ENCODE results near the gene EGF. TPM values are rescaled to one million over a fixed set of nuclear protein-coding genes. Genes with fewer than 3 reads are reported as not detected.

Gene EGF
- polyA plus RNA-seq, 1 donor from 2014 or later = not detected

- no peak overlapping the region for H3K9ac ChIP-seq (ENCODE audit: low read length)
- H3K36me3 ChIP-seq (ENCODE audit: insufficient read depth, low read length) = no peaks in the 10 kb centered on the region
- no peaks in the 10 kb centered on the region for H3F3A ChIP-seq (ENCODE audit: insufficient read depth, low read length, poor library complexity, severe bottlenecking)
- H3K4me2 ChIP-seq (ENCODE audit: low read length) = no peak overlapping the region
- no peaks in the 10 kb centered on the region for H3K9me3 ChIP-seq (ENCODE audit: low read length)
- no peaks in the 10 kb centered on the region for H3K27me3 ChIP-seq (ENCODE audit: insufficient read depth, low read depth, low read length)
- no peaks in the 10 kb centered on the region for H4K20me1 ChIP-seq (ENCODE audit: insufficient read depth)
- no peak overlapping the region for H2AFZ ChIP-seq (ENCODE audit: low read depth, low read length)
- no peak overlapping the region for H3K4me3 ChIP-seq (ENCODE audit: low read length)
- no peak overlapping the region for H3K27ac ChIP-seq (ENCODE audit: low read length)
- no peaks in the 10 kb centered on the region for H3K79me2 ChIP-seq (replicated peaks; ENCODE audit: insufficient read depth, low read length)
- TF ChIP-seq REST (IDR thresholded peaks at IDR 0.05; ENCODE audit: borderline replicate concordance) (no peak), MXI1 (conservative IDR thresholded peaks at IDR 0.05; ENCODE audit: poor library complexity, severe bottlenecking) (no peak), CTCF (IDR thresholded peaks at IDR 0.05; ENCODE audit: poor library complexity, severe bottlenecking) (no peak), RAD21 (conservative IDR thresholded peaks at IDR 0.05) (no peak), EZH2 (IDR thresholded peaks at IDR 0.05; ENCODE audit: borderline replicate concordance, insufficient read depth, low read length, poor library complexity, severe bottlenecking) (no peak), TAF1 (IDR thresholded peaks at IDR 0.05; ENCODE audit: low read depth) (no peak), POLR2AphosphoS5 (IDR thresholded peaks at IDR 0.05) (no peak), EP300 (conservative IDR thresholded peaks at IDR 0.05; ENCODE audit: poor library complexity, severe bottlenecking) (no peak), SMC3 (conservative IDR thresholded peaks at IDR 0.05; ENCODE audit: poor library complexity) (no peak)
- H3K9me2 ChIP-seq (ENCODE audit: insufficient read depth, low read length) = no peaks in the 10 kb centered on the region
These were observed 113.0 kb downstream of the EGF start for GRCh38 chr4:110025718-110026117.

- no peaks in the 10 kb centered on the region for H3K27me3 ChIP-seq (ENCODE audit: insufficient read depth, low read depth, low read length)
- H3K79me2 ChIP-seq (replicated peaks; ENCODE audit: insufficient read depth, low read length) = no peaks in the 10 kb centered on the region
- no peaks in the 10 kb centered on the region for H3F3A ChIP-seq (ENCODE audit: insufficient read depth, low read length, poor library complexity, severe bottlenecking)
- H2AFZ ChIP-seq (ENCODE audit: low read depth, low read length) = no peak overlapping the region
- H3K9me2 ChIP-seq (ENCODE audit: insufficient read depth, low read length) = no peaks in the 10 kb centered on the region
- TF ChIP-seq EP300 (conservative IDR thresholded peaks at IDR 0.05; ENCODE audit: poor library complexity, severe bottlenecking) = no peak
- TF ChIP-seq REST (IDR thresholded peaks at IDR 0.05; ENCODE audit: borderline replicate concordance) = no peak
- TF ChIP-seq RAD21 (conservative IDR thresholded peaks at IDR 0.05) = no peak
- TF ChIP-seq MXI1 (conservative IDR thresholded peaks at IDR 0.05; ENCODE audit: poor library complexity, severe bottlenecking) = no peak
- TF ChIP-seq CTCF (IDR thresholded peaks at IDR 0.05; ENCODE audit: poor library complexity, severe bottlenecking) = no peak
- TF ChIP-seq POLR2AphosphoS5 (IDR thresholded peaks at IDR 0.05) = no peak
- no peak for TF ChIP-seq SMC3 (conservative IDR thresholded peaks at IDR 0.05; ENCODE audit: poor library complexity)
- TF ChIP-seq TAF1 (IDR thresholded peaks at IDR 0.05; ENCODE audit: low read depth) = no peak
- no peak for TF ChIP-seq EZH2 (IDR thresholded peaks at IDR 0.05; ENCODE audit: borderline replicate concordance, insufficient read depth, low read length, poor library complexity, severe bottlenecking)
- H4K20me1 ChIP-seq (ENCODE audit: insufficient read depth) = no peaks in the 10 kb centered on the region
- H3K36me3 ChIP-seq (ENCODE audit: insufficient read depth, low read length) = no peaks in the 10 kb centered on the region
- no peaks in the 10 kb centered on the region for H3K9me3 ChIP-seq (ENCODE audit: low read length)
- no peak overlapping the region for H3K9ac ChIP-seq (ENCODE audit: low read length)
- H3K27ac ChIP-seq (ENCODE audit: low read length) = no peak overlapping the region
- H3K4me2 ChIP-seq (ENCODE audit: low read length) = no peak overlapping the region
- no peak overlapping the region for H3K4me3 ChIP-seq (ENCODE audit: low read length)
These were observed 119.9 kb downstream of the EGF start for GRCh38 chr4:110032603-110033002.
